ENCODE results near the gene GPX7.

The GPX7 gene

DNA sequence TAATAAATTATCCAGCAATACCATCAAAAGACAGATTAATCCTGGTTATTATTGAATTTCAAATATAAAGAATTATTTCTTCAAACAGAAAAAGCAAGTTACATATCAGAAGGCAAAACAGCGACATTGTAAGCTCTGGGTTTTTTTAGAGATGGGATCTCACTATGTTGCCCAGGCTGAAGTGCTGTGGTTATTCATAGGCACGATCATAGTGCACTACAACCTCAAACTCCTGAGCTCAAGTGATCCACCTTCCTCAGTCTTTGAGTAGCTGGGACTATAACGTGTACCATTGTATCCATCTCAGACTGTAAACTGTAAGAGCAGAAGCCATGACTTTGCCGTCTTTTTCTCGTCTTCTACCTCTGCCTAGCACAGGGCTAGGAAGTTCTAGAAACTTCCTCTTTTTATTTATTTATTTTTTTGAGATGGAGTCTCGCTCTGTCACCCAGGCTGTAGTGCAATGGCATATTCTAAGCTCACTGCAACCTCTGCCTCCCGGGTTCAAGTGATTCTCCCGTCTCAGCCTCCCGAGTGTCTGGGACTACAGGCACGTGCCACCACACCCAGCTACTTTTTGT is 20.0 kb upstream of the GPX7 start:
- TF ChIP-seq, protein P1, sequence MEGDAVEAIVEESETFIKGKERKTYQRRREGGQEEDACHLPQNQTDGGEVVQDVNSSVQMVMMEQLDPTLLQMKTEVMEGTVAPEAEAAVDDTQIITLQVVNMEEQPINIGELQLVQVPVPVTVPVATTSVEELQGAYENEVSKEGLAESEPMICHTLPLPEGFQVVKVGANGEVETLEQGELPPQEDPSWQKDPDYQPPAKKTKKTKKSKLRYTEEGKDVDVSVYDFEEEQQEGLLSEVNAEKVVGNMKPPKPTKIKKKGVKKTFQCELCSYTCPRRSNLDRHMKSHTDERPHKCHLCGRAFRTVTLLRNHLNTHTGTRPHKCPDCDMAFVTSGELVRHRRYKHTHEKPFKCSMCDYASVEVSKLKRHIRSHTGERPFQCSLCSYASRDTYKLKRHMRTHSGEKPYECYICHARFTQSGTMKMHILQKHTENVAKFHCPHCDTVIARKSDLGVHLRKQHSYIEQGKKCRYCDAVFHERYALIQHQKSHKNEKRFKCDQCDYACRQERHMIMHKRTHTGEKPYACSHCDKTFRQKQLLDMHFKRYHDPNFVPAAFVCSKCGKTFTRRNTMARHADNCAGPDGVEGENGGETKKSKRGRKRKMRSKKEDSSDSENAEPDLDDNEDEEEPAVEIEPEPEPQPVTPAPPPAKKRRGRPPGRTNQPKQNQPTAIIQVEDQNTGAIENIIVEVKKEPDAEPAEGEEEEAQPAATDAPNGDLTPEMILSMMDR (IDR thresholded peaks at IDR 0.05; ENCODE audit: control insufficient read depth, insufficient read depth, low read depth, low read length, missing control alignments), result no peak
- no peak overlapping the region for H3K4me3 ChIP-seq (ENCODE audit: control insufficient read depth, low read depth, low read length)
- no peak for DNase-seq (ENCODE audit: low read depth)

DNA sequence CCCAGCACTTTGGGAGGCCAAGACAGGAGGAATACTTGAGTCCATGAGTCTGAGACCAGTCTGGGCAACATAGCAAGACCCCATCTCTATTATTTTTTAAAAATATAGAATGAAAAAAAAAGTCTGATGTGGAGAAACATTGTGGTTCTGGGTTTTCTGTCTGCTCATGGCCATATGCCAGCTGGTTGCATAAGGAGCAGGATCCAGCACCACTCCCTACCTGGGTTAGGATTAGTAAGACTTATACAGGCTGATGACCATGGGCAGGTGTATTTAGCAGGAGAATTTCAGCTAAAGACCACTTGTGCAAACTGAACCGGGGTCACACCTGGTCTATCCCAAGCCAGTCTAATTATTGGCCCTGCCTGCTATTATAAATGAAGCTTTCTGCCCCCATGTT is 16.7 kb upstream of the GPX7 start:
- H3K4me3 ChIP-seq (ENCODE audit: control insufficient read depth, low read depth, low read length), result no peak overlapping the region
- TF ChIP-seq, protein P1 (IDR thresholded peaks at IDR 0.05; ENCODE audit: control insufficient read depth, insufficient read depth, low read depth, low read length, missing control alignments), result no peak
- DNase-seq (ENCODE audit: low read depth), result no peak

DNA sequence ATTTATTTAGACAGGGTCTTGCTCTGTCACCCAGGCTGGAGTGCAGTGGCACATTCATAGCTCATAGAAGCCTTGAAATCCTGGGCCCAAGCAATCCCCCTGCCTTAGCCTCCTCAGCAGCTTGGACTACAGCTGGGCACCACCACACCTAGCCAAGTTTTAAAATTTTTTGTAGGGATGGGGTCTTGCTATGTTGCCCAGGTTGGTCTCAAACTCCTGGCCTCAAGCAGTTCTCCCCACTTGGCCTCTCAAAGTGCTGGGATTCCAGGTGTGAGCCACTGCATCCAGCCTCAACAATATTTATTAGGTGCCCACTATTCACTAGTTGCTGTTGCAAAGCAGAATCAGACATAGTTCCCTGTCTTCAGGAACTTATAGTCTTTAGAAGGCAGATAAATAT is 14.1 kb upstream of the GPX7 start:
- no peak overlapping the region for H3K4me3 ChIP-seq (ENCODE audit: control insufficient read depth, low read depth, low read length)
- TF ChIP-seq, protein P1 (IDR thresholded peaks at IDR 0.05; ENCODE audit: control insufficient read depth, insufficient read depth, low read depth, low read length, missing control alignments), result no peak
- no peak for DNase-seq (ENCODE audit: low read depth)

DNA sequence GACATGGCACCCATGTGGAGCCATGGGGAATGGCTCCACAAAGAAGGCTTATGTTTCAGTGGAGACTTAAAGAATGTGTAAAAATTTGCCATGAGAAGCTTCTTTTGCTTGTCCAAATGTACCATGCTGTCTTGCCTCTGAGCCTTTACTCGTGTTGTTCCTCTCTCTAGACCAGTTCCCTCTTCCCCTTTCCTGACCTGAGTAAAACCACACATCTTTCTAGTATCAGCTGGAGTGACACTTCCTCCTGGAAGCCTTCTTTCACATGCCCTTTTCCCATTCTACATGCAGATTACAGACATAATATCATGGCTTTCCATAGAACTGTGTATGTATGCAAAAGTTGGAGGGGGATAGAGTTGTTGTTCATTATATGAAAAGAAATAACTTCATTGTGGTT is 13.6 kb upstream of the GPX7 start:
- DNase-seq (ENCODE audit: low read depth), result no peak
- H3K4me3 ChIP-seq (ENCODE audit: control insufficient read depth, low read depth, low read length), result no peak overlapping the region

DNA sequence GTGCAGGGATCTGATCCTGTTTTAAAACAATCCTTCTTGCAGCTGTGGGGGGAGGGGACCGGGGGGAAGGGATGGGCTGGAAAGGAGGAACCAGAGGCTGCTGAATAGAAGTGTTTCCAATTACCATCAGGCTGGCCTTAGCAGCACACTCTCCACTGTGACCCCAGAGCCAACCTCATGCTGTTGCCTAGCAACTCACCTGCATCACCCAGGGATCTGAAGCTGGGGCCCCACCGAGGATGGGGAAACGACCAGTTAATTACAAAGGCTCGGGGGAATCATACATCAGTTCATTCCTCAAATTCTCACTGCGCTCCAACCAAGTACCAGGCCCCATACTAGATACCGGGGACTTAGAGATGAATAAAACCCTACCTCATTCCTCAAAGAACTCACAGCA is 11.9 kb upstream of the GPX7 start:
- no peak for DNase-seq (ENCODE audit: low read depth)
- H3K4me3 ChIP-seq (ENCODE audit: control insufficient read depth, low read depth, low read length), result no peak overlapping the region
- TF ChIP-seq, protein P1 (IDR thresholded peaks at IDR 0.05; ENCODE audit: control insufficient read depth, insufficient read depth, low read depth, low read length, missing control alignments), result no peak

More for the DNA sequence above, 13.6 kb upstream of the GPX7 start:
- TF ChIP-seq, protein P1 (IDR thresholded peaks at IDR 0.05; ENCODE audit: control insufficient read depth, insufficient read depth, low read depth, low read length, missing control alignments), result no peak

DNA sequence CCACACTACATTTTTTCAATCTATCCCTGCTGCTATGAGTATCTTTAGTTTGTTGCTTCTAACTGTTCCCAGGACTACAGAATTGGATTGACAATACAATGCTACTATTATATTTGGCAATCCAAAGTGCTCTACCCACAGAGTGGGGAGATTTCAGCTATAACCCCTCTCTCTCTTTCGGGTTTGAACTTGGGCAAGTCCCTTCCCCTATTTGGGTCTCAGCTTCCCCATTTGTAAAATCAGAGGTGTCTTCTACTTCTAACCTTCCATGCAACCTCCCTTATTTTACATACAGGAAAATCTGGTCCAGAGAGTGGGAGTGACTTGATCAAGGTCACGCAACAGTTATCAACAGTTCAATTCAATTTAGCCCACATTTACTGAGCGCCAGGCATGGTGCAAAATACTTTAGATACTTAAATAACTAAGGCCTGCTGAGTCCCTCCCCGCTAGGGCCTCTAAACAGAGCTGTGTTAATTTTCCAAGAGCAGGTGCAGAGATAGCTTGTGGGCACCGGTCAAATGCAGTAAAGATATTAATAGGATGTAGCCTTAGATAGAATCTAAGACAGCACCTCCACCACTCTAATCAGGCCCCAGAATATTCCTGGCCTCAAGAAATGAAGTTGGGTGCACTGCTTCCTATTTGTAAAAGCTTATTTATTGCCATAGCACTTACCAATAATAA is 9.4 kb upstream of the GPX7 start:
- no peak for DNase-seq (ENCODE audit: low read depth)
- TF ChIP-seq, protein P1 (IDR thresholded peaks at IDR 0.05; ENCODE audit: control insufficient read depth, insufficient read depth, low read depth, low read length, missing control alignments), result no peak
- H3K4me3 ChIP-seq (ENCODE audit: control insufficient read depth, low read depth, low read length), result no peak overlapping the region
